Measurements from ENCODE around the gene ZMYND15.

Gene ZMYND15

DNA sequence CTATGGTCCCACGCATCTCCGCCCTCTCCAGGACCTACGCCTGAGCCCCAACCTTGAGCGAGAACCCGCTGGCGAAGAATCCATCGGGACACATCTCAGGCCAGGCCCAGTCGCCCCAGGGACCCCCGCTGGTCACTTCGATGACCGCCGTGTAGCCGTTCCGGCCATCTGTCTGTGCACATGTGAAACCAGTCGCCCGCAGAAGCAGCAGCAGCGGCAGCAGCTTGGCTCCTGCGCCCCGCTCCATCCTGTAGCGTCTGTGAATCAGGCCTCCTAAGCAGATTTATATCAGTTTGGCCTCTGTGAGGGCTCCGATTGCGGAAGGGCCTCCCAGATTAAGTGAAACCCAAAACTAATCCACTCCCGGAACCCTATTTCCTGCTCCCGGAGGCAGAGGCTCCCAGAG lies 46.5 kb downstream of the ZMYND15 start, which contains the start of gene VMO1:
Gene VMO1 (minus strand): TSS at position 259 of the 406 bp plus-strand sequence. CDS start 12 bp downstream, at position 247.
- DNase-seq (ENCODE audit: low spot score), result no peak

DNA sequence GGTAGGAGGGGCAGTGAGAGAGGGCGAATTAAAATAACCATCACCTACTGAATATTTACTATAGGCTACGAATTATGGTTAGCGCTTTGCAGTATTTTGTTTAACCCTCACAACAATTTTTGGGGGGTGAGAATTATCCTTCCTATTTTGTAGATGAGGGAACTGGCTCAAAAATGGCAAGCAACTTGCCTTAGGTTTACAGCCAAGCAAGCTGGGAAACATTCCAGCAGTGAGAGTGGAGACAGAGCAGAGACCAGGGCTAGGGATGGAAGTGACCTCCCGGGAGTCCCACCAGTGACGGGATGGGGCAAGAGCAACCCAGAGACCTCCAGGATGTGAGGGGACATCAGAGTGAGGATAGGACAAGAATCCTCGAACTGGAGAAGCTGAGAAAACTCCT lies 46.9 kb downstream of the ZMYND15 start:
- no peak for DNase-seq (ENCODE audit: low spot score)

DNA sequence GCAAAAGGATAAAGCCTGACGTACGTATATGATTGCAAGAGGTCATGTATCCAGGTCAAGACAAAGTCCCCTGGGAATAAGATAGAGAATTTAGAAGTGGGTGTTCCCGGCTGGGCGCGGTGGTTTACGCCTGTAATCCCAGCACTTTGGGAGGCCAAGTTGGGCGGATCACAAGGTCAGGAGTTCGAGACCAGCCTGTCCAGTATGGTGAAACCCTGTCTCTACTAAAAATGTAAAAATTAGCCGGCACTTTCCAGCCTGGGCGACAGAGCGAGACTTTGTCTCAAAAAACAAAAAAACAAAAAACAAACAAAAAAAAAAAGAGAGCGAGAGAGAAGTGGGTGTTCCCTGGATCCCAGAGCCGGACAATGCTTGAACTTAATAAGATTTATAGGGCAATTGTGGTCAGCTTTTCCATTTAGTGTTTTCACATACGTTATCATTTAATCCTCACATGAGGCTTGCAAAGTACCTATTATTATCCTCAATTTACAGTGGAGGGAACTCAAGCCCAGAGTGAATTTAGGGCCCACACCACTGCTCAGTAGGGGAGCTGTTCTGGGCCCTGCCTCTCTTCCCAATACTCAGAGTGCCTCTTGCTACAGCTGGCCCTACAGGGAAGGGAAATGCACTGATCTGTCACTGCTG lies 48.6 kb downstream of the ZMYND15 start:
- DNase-seq (ENCODE audit: low spot score), result no peak

DNA sequence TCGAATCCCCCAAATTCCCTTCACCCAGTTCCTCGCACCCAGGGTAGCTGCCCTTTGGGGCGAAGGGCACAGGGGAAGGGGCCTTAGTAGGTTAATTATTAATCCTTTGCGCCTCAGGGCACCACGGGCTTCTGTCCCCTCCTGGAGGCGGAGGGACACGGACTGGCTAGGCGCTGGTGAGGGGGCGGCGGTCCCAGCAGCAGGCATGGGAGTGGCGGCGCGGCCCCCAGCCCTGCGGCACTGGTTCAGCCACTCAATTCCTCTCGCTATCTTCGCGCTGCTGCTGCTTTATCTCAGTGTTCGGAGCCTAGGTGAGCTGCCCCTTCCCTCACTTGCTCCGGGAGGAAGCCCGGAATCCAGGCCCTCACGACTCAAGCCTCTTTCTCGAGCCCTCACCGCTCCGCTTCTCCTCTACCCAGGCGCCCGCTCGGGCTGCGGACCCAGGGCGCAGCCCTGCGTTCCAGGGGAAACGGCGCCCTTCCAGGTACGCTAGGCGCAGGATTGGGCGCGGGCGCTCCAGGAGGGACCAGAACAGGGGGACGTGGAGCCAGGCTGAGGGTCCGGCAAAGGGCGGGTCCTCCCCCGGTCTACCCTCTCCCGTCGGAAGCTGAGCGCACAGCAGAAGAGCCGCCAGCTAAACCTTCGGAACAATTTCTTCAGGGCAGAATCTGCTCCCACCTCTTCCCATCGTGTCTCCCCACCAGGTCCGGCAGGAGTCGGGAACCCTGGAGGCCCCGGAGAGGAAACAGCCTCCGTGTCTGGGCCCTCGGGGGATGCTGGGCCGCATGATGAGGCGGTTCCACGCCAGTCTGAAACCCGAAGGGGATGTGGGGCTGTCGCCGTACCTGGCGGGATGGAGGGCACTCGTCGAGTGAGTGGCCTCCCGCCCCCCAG lies 49.4 kb downstream of the ZMYND15 start, which contains the start of gene GLTPD2:
Gene GLTPD2 (plus strand): TSS at position 158 of the 894 bp plus-strand sequence. CDS start 48 bp downstream, at position 206.
- no peak for DNase-seq (ENCODE audit: low spot score)

DNA sequence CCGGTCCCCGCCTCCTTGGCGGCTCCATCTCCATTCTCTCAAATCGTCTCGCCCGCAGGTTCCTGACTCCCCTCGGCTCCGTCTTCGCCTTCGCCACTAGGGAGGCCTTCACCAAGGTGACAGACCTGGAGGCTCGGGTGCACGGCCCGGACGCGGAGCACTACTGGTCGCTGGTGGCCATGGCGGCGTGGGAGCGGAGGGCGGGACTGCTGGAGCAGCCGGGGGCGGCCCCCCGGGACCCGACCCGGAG lies 50.0 kb downstream of the ZMYND15 start:
- no peak for DNase-seq (ENCODE audit: low spot score)

DNA sequence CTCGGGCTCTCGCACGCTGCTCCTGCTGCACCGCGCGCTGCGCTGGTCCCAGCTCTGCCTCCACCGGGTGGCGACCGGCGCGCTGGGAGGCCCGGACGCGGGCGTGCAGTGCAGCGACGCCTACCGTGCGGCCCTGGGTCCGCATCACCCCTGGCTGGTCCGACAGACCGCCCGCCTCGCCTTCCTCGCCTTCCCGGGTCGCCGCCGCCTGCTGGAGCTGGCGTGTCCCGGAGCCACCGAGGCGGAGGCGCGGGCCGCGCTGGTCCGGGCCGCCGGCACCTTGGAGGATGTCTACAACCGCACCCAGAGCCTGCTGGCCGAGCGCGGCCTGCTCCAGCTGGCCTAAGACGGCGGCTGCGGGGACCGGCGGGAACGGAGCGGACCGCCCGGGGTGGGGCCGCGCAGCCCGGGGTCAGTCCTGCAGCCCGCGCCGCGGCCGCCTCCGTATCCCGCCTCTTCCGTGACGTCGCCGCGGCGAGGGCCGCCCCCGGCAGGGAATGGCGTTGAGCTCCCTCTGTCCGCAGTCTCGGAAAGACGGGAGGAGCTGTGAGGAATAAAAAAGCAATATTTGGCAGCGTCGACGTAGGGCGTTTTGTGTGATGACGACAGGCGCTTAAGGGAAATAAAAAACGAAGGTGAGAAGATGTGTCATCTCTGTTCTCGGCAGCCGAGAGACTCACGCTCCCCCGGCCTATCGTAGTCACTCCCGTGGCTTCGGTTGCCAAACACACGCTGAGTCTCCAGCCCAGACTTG lies 50.5 kb downstream of the ZMYND15 start:
- DNase-seq (ENCODE audit: low spot score), result peak; percentile 82

DNA sequence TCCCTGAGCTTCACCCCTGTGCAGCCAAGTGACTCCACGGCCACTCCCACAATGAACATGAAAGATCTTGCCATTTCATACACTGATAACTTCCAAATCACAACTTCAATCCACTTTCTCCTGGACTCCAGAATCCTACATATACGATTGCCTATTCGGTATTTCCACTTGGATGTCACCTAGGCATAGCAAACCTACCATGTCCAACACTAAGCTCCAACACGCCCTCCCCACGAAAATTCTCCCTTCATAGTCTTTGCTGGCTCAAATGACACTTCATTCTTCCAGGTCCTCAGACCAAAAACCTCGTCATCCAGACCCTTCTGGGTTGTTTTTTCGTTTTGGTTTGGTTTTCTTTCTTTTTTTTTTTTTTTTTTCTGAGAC lies 51.1 kb downstream of the ZMYND15 start:
- no peak for DNase-seq (ENCODE audit: low spot score)

DNA sequence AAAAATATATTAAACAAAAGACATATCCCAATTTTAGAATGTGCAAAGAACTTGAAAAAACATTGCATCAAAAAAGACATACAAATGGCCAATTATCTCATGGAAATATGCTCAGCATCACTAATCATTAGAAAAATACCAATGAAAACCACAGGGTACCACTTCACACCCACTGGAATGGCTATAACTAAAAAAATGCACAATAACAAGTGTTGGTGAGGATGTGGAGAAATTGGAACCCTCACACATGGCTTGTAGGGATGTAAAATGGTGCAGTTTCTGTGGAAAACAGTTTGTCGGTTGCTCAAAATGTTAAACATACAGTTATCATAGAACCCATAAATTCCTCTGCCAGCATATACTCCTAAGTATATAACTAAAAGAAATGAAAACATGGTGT lies 55.5 kb downstream of the ZMYND15 start:
- DNase-seq (ENCODE audit: low spot score), result no peak
